Measurements from ENCODE around the gene AHSG.
A peak's percentile ranks its signal among the peaks of the same experiment; 100 is the strongest.
"Not testable (repeated sequence)": the region's sequence is repeated elsewhere in the genome, so short reads cannot be mapped to it uniquely, and the experiment has no call there.

AHSG gene, protein sequence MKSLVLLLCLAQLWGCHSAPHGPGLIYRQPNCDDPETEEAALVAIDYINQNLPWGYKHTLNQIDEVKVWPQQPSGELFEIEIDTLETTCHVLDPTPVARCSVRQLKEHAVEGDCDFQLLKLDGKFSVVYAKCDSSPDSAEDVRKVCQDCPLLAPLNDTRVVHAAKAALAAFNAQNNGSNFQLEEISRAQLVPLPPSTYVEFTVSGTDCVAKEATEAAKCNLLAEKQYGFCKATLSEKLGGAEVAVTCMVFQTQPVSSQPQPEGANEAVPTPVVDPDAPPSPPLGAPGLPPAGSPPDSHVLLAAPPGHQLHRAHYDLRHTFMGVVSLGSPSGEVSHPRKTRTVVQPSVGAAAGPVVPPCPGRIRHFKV

DNA sequence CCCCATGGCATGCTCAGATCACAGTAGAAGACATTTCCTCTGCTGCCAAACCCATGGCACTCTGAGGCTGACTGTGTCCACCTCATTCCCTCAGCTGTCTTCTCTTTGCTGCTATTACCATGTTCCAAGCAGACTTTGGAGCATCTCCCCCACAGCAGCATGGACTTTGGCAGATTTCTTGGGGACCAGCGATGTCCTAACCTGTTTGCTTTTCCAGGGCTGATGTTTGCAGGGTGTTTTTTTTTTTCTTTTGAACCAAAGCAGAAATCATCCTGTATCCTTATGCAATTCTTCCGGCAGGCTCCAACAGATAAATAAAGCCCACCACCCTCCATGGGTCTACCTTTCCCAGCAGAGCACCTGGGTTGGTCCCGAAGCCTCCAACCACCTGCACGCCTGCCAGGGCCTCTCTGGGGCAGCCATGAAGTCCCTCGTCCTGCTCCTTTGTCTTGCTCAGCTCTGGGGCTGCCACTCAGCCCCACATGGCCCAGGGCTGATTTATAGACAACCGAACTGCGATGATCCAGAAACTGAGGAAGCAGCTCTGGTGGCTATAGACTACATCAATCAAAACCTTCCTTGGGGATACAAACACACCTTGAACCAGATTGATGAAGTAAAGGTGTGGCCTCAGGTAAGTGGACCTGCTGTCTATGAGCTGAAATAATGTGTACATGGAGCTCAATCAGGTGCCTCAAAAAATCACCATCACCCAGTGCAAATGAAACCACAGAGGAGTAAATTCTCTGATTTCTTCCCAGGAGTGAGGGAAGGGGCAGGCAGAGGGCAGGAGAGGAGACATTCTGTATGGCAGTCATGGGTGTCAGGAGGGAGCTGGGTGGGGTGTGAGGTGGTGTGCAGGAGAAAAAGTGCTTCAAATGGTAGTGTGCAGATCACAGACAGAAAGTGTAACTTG, at the start of gene AHSG:
Gene AHSG, plus strand, starts transcription at position 340 of the 916 bp plus-strand sequence. Its CDS starts 82 bp downstream, at position 422.
- Histone ChIP-seq H3K4me1 (ENCODE audit: insufficient read depth, low read length) (peaks cover 5% of the 10 kb centered on the region), H3K9me3 (ENCODE audit: control insufficient read depth, insufficient read depth, low read length) (no peaks in the 10 kb centered on the region), H3K9ac (ENCODE audit: low read depth, low read length) (no peak within 1 kb of the TSS), H3K36me3 (ENCODE audit: insufficient read depth, low read length) (no peaks in the 10 kb centered on the region)

DNA sequence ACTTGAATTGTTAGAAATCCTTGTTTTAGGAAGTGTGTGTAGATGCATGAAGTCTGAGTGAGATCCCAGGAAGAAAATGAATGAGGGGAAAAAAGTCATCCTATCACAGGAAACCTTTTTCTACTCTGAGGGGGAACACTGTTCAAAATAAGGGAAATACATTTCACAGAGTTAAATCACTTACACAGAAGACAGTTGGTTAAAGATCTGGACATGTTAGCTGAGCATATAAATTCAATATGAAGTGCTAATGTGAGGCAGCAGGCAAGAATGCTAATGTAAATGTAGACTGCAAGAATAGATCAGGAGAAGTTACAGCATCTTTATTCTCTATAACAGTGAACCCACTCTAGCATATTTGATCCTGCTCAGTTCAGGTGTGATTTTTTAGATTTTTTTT, 48.3 kb upstream of the AHSG start:
- H3K36me3 ChIP-seq (ENCODE audit: insufficient read depth, low read length), result no peaks in the 10 kb centered on the region
- peaks cover 3% of the 10 kb centered on the region; the same call in 1 of the 2 replicates for H3K4me1 ChIP-seq (ENCODE audit: insufficient read depth, low read length)
- no peaks in the 10 kb centered on the region for H3K9me3 ChIP-seq (ENCODE audit: control insufficient read depth, insufficient read depth, low read length)
- no peak overlapping the region for H3K9ac ChIP-seq (ENCODE audit: low read depth, low read length)

DNA sequence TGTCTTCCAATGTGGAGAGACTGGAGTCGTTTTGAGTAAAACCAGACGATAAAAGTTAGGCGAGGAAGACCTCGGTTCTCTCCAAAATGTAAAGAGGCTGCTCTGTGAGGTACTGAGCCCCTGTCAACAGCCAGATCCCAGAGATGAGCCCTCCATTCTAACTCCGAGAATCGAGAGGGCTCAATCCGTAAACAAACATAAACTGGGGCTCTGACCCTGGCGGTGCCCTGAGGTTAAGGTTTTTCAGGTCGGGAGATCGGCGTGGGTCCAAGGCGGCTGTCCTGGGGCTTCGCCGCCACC, 46.1 kb upstream of the AHSG start:
- no peaks in the 10 kb centered on the region for H3K36me3 ChIP-seq (ENCODE audit: insufficient read depth, low read length)

DNA sequence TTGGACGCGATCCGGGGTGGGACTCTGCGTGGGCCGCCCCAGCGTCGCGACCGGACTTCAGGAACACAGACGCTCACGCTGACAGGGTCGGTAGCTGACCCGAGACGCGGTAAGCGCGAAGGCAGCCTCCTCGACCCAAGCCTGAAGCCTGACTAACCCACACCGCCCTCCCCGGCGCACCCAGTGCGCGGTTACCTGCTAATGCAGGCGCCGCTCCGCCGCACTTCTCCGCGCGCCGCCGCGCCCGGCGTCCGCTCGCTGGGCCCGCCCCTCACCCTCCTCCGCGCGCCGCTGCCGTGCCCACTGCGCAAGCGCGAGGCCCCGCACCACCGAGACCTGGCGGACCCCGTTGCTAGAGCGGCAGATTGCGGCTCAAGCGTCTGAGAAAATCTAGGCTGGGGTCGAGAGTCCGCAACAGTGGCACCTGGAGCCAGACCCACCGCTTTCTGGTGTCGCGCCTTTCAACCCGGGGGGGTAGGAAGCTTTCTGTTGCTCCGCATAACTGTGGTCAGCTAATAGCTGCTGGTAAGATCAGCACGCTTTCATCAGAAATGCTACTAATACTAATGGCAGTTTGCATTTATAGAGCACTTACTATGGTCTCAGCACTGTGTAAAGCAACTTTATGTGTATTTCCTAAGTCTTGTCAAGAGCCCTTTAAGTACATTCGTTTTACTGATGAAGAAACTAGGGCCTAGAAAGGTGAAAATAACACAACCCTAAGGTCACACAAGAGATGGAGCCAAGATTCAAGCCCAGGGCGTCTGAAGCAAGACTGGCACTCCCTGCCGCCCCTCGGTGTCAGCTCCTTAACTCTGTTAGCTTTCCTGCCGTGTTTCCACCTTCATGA, 45.6 kb upstream of the AHSG start, which contains the start of gene TBCCD1:
Gene TBCCD1, minus strand, starts transcription at position 268 of the 850 bp plus-strand sequence. CDS start 3,010 bp downstream, outside the sequence.
- H3K36me3 ChIP-seq (ENCODE audit: insufficient read depth, low read length), result no peaks in the 10 kb centered on the region
- H3K9ac ChIP-seq (ENCODE audit: low read depth, low read length), result peak within 1 kb of the TSS; percentile 94
- peaks cover 3% of the 10 kb centered on the region; the same call in 1 of the 2 replicates for H3K4me1 ChIP-seq (ENCODE audit: insufficient read depth, low read length)
- H3K9me3 ChIP-seq (ENCODE audit: control insufficient read depth, insufficient read depth, low read length), result no peaks in the 10 kb centered on the region

More for the DNA sequence above, 46.1 kb upstream of the AHSG start:
- H3K9ac ChIP-seq (ENCODE audit: low read depth, low read length), result peak overlapping the region; percentile 94
- H3K9me3 ChIP-seq (ENCODE audit: control insufficient read depth, insufficient read depth, low read length), result no peaks in the 10 kb centered on the region
- H3K4me1 ChIP-seq (ENCODE audit: insufficient read depth, low read length), result peaks cover 3% of the 10 kb centered on the region; the same call in 1 of the 2 replicates

DNA sequence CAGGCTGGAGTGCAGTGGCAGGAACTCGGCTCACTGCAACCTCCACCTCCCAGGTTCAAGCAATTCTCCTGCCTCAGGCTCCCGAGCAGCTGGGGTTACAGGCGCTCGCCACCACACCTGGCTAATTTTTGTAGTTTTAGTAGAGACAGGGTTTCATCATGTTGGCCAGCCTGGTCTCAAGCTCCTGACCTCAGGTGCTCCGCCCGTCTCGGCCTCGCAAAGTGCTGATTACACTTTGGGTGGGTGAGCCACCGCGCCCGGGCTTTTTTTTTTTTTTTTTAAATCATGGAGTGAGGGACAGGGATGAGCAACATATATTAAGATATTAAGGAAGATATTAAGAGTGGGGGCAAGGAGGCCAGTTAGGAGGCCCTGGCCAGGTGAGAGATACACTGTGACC, 43.5 kb upstream of the AHSG start:
- H3K36me3 ChIP-seq (ENCODE audit: insufficient read depth, low read length); H3K9me3 ChIP-seq (ENCODE audit: control insufficient read depth, insufficient read depth, low read length); H3K4me1 ChIP-seq (ENCODE audit: insufficient read depth, low read length): not testable (repeated sequence)
- H3K9ac ChIP-seq (ENCODE audit: low read depth, low read length), result peak overlapping the region; percentile 84; the same call in 1 of the 2 replicates

DNA sequence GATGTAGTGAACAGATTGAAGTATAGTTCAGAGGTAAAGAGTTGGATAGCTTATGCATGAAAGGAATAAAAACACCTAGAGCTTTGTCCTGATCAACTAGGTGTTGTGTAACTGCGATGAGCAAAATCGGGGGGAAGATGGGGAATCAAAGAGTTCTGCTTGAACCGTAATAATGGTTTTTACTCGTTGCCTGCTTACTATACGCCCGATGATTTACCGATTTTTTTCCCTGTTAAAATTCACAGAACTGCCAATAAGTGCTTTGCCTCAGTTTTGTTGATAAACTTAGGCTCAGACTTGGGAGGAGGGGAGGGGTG, 43.1 kb upstream of the AHSG start:
- Histone ChIP-seq H3K4me1 (ENCODE audit: insufficient read depth, low read length) (peaks cover 3% of the 10 kb centered on the region; the same call in 1 of the 2 replicates), H3K9ac (ENCODE audit: low read depth, low read length) (peak overlapping the region; percentile 84), H3K9me3 (ENCODE audit: control insufficient read depth, insufficient read depth, low read length) (no peaks in the 10 kb centered on the region), H3K36me3 (ENCODE audit: insufficient read depth, low read length) (no peaks in the 10 kb centered on the region)

DNA sequence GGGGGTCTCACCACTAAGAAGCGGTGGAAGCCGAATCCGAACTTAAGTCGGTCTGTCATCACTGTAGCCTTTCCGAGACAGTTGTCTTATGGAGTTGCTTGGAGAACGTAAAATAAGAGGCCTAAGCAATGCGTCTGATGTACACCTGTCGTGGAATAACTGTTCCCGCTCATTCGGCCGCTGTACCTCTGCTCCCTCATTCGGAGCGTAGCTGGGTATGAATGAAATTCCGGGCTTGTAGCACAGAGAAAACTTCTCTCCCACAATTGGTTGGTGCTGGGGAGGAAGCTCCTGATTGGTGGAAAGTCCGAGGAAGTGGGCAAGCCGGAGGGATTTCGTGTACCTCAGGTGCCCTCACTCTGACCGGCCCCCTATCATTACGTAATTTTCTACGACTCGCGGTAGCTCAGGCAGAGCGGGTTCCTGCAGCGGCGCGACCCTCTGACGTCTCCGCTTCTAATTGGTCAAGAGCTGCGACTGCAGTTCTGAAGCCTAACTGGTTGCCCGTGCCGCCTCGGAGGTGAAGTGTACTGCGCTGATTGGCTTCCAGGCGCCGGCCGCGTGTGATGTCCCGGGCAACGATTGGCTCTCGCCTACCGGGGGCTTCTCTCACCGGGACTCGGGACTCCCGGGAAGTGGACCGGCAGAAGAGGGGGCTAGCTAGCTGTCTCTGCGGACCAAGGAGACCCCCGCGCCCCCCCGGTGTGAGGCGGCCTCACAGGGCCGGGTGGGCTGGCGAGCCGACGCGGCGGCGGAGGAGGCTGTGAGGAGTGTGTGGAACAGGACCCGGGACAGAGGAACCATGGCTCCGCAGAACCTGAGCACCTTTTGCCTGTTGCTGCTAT, 42.5 kb upstream of the AHSG start, which contains the start of gene DNAJB11:
Gene DNAJB11, plus strand, starts transcription at position 625 of the 845 bp plus-strand sequence. Its CDS starts 178 bp downstream, at position 803.
- Histone ChIP-seq H3K9me3 (ENCODE audit: control insufficient read depth, insufficient read depth, low read length) (no peaks in the 10 kb centered on the region), H3K36me3 (ENCODE audit: insufficient read depth, low read length) (no peaks in the 10 kb centered on the region), H3K9ac (ENCODE audit: low read depth, low read length) (peak within 1 kb of the TSS; percentile 84), H3K4me1 (ENCODE audit: insufficient read depth, low read length) (peaks cover 3% of the 10 kb centered on the region; the same call in 1 of the 2 replicates)

DNA sequence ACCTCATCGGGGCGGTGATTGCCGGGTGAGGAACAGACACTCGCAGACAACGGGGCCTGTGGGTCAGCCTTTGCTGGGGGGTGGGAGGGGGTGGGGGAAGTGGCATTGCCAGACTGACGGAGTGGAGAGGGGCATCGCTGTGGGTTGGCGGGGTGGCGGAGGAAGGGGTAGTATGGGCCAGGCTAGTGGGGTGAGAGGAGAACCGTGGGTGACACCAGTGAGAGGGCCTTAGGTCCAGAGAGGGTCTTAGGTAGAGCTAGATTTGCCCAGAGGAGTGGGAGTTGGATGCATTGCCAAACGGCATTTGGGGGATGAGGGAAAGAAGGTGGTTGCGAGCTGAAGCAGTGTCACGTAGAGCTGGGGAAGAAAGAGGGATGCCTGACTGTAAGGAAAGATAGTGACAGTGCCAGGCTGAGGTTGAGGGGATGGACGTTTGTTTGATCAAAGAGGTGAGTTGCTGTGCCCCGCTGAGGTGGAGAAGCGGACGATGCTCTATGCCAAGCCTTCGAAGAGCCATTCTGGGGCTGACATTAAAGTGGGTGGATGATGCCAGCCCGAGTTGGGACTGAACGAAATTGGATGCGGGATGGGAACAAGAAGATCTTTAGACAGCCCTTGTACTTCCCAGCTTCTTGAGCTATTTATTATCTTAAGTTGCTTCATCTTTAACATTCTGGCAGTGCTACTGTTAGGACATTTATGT, 41.8 kb upstream of the AHSG start:
- Histone ChIP-seq H3K9ac (ENCODE audit: low read depth, low read length) (peak overlapping the region; percentile 71), H3K9me3 (ENCODE audit: control insufficient read depth, insufficient read depth, low read length) (no peaks in the 10 kb centered on the region), H3K36me3 (ENCODE audit: insufficient read depth, low read length) (peaks cover 4% of the 10 kb centered on the region; the same call in 1 of the 2 replicates), H3K4me1 (ENCODE audit: insufficient read depth, low read length) (peaks cover 3% of the 10 kb centered on the region; the same call in 1 of the 2 replicates)

DNA sequence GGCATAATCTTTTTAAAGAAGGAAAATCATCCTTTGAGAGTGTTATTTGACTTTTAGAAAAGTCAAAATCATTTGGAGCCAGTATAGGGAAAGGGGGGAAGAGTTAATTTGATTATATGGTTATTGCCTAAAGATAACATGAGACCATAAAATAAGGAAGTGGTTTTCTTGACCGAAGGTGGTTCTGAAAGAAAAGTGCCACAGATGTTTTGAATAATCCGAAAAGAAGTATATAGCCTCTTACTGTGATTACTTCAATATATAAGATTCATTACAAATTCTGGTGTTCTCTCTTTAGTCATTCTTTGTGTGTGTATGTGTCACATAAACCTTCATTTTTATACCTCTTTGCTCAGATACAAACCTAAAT, 41.2 kb upstream of the AHSG start:
- peaks cover 3% of the 10 kb centered on the region; the same call in 1 of the 2 replicates for H3K4me1 ChIP-seq (ENCODE audit: insufficient read depth, low read length)

DNA sequence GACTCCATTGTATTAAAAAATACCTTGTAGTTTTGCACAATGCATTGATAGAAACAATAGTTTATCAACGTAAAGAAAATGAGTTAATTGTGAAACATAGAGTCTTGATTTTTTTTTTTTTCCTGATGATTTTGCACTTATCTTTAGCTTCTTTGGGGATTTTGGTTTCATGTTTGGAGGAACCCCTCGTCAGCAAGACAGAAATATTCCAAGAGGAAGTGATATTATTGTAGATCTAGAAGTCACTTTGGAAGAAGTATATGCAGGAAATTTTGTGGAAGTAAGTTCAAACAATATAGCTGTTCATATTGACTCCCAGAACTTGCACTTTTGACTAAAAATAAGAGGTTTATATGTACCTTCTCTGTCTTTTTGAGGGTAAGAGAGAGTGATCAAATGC, 35.3 kb upstream of the AHSG start:
- Histone ChIP-seq H3K36me3 (ENCODE audit: insufficient read depth, low read length) (peaks cover 8% of the 10 kb centered on the region), H3K9me3 (ENCODE audit: control insufficient read depth, insufficient read depth, low read length) (no peaks in the 10 kb centered on the region), H3K9ac (ENCODE audit: low read depth, low read length) (no peak overlapping the region), H3K4me1 (ENCODE audit: insufficient read depth, low read length) (no peaks in the 10 kb centered on the region)

More for the DNA sequence above, 41.2 kb upstream of the AHSG start:
- H3K36me3 ChIP-seq (ENCODE audit: insufficient read depth, low read length), result peaks cover 8% of the 10 kb centered on the region; the same call in 1 of the 2 replicates
- peak overlapping the region; percentile 71; the same call in 1 of the 2 replicates for H3K9ac ChIP-seq (ENCODE audit: low read depth, low read length)
- no peaks in the 10 kb centered on the region for H3K9me3 ChIP-seq (ENCODE audit: control insufficient read depth, insufficient read depth, low read length)

DNA sequence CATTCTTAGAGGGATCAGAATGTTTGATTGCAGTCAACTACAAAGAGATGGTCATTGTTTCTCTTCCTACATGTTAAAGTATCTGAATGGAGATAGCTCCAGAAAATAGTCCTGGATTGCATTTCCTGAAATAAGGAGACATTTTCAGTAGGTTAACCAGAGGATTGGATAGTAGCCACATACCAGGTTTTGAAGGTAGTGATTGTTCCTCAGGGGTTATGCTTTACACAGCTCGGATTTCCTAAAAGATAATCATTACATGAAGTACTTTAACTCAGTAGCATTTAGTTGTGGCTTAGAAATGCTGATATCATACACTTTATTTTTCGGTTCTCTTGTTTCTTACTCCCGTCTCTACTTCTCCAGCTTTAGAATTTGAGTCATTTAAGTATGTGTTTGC, 32.1 kb upstream of the AHSG start:
- Histone ChIP-seq H3K9ac (ENCODE audit: low read depth, low read length) (no peak overlapping the region), H3K36me3 (ENCODE audit: insufficient read depth, low read length) (peaks cover 19% of the 10 kb centered on the region), H3K4me1 (ENCODE audit: insufficient read depth, low read length) (peaks cover 6% of the 10 kb centered on the region; the same call in 1 of the 2 replicates), H3K9me3 (ENCODE audit: control insufficient read depth, insufficient read depth, low read length) (no peaks in the 10 kb centered on the region)

DNA sequence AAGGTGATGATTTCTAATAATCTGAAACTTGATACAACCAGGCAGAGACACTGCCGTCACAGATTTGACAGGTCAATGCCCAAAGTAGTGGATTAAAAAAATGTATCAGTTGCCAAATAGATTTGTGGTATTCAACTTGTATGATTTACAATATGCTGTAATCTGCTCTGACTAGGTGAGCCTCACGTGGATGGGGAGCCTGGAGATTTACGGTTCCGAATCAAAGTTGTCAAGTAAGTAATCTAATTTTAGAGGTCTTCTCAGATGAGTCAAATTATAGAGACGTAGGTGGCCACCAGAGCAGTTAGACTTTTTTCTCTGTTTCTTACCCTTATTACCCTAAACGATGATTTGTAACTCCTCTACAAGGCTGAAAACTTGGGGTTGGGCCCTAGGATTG, 30.3 kb upstream of the AHSG start:
- peaks cover 6% of the 10 kb centered on the region; the same call in 1 of the 2 replicates for H3K4me1 ChIP-seq (ENCODE audit: insufficient read depth, low read length)
- no peaks in the 10 kb centered on the region for H3K9me3 ChIP-seq (ENCODE audit: control insufficient read depth, insufficient read depth, low read length)
- no peak overlapping the region for H3K9ac ChIP-seq (ENCODE audit: low read depth, low read length)
- H3K36me3 ChIP-seq (ENCODE audit: insufficient read depth, low read length), result peaks cover 12% of the 10 kb centered on the region

DNA sequence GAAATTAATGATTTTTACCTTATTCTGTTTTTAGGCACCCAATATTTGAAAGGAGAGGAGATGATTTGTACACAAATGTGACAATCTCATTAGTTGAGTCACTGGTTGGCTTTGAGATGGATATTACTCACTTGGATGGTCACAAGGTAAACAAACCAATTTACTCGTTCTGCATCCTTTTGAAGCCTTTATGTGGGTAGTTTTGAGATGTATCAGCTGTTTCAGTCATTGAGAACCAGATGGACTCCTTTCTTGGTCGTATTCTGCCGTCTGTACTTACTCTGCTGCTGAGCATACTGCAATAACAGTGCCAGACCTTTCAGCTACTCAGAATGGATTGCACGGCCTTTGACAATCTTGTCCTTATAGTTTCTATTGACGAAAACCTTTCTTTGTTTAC, 29.0 kb upstream of the AHSG start:
- H3K9me3 ChIP-seq (ENCODE audit: control insufficient read depth, insufficient read depth, low read length), result no peaks in the 10 kb centered on the region
- peaks cover 6% of the 10 kb centered on the region; the same call in 1 of the 2 replicates for H3K4me1 ChIP-seq (ENCODE audit: insufficient read depth, low read length)
- H3K36me3 ChIP-seq (ENCODE audit: insufficient read depth, low read length), result peaks cover 12% of the 10 kb centered on the region
- H3K9ac ChIP-seq (ENCODE audit: low read depth, low read length), result no peak overlapping the region

All from ES-I3 (cell line).